ENCODE measurements around the gene ANKRD53.

The ANKRD53 gene

DNA sequence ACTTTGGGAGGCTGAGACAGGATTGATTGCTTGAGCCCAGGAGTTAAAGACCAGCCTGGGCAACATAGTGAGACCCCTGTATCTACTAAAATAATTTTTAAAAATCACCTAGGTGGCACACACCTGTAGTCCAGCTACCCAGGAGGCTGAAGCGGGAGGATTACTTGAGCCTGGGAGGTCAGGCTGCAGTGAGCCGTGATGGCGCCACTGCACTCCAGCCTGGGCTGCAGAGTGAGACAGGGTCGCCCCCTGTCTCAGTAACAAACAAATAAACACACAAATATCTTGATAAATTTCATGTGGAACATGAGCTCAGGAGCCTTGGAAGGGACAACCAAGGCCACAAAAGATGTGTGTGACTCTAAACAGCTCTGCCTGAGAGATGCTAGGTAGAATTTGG, 11.7 kb upstream of the ANKRD53 start:
- DNase-seq (ENCODE audit: low read depth): no peak

DNA sequence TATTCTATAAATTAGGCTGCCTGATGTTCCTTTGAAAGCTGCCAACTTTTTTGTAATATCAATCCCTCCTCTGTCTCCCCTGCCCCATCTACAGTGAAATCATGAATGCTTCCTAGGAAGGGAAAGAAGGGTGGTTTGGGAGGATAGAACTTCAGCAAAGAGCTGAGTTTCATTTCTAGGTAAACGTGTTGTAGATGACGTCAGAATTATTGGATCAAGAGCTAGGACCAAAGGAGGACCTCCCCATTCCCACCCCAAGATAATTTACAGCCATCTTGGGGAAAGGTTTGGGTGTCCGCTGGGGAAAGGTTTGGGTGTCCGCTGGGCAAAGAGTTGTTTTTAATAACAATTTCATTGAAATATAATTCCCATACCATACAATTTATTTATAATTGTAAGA, 11.2 kb upstream of the ANKRD53 start:
- DNase-seq (ENCODE audit: low read depth): no peak

DNA sequence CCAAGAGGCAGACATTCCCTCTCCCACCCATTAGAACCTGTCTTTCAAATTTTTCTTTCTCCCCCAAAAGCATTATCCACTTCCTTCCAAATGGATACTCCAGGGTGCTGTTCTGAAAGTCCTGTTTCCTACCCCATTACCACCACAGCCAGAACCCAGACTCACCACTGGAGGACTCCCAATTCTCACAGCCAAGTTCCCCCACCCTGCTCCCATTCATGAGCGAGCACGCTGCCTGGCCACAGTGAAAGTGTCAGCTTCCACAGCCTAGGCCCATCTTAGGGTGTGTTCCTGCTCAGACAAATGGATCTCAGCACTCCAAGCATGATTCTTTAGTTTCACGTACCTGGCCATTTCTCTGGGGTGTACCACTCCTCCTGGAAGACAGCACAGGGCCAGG, 3.8 kb upstream of the ANKRD53 start:
- DNase-seq (ENCODE audit: low read depth): no peak

DNA sequence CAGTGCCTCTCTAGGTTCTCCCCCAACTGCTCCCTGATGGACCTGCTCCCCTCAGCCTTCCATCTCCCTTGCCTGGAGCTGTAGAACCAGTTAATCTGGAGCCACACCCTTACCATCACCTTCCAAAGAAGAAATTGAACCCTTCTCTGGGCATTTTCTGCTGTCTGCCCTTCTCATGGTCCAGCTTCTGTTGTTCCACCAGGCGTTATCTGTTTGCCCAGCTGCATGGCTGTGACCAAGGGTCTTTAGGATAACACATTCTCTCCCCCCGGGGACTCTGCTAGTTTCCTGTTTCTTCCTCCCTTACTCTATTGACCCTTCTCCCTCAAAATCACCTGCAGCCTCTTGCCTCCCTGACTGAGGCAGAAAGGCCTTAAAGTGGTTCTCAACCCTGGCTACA, 3.2 kb upstream of the ANKRD53 start:
- DNase-seq (ENCODE audit: low read depth): no peak

DNA sequence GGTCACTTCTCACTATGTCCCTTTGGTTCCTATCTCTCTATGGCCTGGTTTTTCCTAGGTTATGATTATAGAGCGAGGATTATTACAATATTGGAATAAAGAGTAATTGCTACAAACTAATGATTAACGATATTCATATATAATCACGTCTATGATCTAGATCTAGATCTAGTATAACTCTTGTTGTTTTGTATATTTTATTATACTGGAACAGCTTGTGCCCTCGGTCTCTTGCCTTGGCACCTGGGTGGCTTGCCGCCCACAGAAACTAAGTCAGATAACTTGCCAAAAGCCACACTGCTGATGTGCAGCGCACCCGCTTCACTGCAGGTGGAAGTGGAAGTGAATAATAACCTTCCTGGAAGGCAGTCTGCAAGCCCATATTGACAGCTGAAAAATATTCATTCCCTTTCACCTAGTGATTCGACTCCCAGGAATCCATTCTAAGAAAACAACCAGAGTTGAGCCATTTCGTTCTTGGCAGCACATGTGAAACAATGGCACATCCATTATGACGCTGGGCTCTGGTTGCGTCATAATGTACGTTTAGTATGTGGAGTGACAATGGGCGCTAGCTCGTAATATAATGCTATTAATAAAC, 725 bp upstream of the ANKRD53 start:
- no peak for DNase-seq (ENCODE audit: low read depth)

DNA sequence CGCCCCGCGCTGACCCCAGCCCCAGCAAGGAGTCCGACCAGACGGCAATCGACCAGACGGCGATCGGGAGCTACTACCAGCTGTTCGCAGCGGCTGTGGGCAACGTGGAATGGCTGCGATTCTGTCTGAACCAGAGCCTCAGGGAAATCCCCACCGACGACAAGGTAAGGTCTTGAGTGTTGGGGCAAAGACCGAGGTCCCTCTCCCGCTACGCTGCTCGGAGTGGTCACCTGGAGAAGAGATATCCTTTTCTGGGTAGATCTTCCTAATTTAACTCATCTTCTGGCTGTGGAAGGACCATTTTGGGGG, 704 bp downstream of the ANKRD53 start:
- no peak for DNase-seq (ENCODE audit: low read depth)

DNA sequence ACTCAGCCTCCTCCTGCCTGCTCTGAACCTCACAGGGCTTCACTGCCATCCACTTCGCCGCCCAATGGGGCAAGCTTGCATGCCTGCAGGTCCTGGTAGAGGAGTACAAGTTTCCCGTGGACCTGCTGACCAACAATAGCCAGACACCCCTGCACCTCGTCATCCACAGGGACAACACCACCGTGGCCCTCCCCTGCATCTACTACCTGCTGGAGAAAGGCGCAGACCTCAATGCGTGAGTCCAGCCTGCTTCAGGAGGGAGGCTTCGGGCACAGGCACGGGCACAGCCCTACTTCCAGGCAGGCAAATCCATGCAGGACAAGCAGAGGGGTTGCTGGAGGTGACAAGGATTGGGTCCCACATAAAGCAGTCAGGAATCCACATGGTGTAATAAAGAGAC, 1.2 kb downstream of the ANKRD53 start:
- no peak for DNase-seq (ENCODE audit: low read depth)

DNA sequence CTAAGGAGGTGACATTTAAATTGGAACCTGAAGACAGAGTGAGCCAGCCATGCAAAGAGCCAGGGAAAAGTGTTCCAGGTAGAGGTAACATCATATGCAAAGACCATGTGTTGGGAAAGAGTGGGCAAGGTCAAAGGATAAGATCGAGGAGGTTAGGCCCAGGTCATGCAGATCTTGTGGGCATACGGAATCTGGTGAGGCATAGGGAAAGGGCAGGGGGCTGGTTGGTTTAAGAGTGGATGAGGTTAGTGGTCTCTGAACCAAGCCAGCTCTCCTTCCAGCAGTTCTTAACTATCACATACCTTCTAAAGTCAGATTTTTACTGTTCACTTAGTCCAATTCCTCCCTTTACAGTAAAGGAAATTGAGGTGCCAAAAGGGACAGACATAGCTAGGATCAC, 3.0 kb downstream of the ANKRD53 start:
- no peak for DNase-seq (ENCODE audit: low read depth)

DNA sequence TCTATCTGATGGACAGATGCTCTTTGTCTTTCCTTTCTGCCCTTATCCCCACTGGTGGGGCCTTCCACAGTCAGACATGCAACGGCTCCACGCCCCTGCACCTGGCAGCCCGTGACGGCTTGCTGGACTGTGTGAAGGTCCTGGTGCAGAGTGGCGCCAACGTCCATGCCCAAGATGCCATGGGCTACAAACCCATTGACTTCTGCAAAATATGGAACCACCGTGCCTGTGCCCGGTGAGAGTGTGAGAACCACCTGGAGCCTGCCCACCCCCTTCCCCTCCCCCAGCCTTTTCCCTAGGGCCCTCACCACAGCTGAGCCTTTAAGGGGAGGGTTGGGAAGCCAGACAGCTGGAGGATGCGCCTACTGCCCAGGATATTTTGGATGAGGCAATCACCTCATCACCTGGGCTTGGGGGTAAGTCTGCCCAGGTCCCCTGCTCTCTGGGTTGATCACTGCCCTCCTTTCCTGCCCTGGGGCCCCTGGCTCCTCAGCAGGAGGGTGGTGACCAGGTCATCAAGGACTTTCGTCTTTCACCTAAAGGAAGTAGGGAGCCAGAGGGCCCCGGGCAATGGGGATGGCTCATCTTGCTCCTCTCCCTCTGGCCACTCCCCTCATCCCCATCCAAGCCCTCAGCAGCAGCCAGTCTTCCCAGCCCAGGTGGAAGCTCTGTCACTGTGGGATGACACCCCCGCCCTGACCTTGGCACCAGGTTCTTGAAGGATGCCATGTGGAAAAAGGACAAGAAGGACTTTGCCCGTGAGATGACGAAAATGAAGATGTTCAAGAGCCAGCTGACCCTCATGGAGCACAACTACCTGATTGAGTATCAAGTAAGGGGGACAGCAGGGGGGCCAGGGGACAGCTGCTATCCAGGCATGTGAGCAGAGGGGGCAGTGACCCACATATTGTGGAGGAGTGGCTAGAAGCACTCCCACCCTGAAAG, 3.7 kb downstream of the ANKRD53 start:
- no peak for DNase-seq (ENCODE audit: low read depth)

DNA sequence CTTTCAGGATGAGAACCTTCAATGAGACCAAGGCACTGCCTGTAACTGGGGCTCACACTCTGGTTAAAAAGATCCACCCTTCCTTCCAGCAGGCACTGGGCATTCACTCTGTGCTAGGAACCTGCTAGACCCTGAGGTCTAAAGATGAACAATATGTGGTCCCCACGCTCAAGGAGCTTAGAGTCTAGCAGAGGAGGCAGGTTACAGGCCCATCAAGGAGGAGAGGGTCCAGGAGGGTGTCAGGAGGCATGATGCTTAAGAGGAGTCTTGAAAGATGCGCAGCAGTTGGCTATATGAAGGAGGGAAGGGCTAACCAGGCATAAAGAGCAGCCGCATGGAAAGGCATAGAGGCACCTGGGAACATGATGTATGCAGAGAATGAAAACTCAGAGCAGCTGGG, 4.5 kb downstream of the ANKRD53 start:
- no peak for DNase-seq (ENCODE audit: low read depth)

DNA sequence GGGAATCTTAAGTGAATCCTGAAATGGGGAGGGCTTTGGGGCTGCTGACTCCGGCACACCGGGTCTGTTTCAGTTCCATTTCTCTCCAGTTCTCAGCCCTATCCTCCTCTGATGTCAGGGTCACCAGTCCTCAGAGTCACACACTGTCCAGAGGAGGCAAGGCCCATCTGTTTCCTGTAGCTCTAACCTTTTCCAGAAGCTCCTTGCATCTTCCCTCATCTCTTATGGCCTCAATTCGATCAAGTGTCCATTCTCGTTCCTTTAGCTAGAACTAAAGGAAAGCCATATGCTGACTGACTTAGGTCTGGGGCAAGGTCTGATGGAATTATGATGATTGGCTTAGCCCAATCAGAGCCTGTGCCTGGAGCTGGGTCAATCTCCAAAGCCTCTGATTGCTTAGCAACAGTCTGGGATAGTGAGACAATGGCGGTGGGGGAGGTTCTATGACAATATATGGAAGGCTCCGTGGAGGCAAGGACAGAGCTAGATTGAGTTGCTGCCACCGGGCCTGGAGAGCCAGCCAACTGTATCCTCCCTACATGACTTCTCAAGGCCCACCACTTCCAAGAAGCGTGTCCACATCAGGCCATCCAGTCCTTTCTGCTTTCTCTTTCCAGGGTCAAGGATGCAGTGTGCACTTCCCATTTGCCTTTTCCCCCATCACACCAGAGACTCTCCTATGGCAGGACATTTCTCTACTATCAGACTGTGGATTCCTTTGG, 5.2 kb downstream of the ANKRD53 start:
- DNase-seq (ENCODE audit: low read depth): no peak

DNA sequence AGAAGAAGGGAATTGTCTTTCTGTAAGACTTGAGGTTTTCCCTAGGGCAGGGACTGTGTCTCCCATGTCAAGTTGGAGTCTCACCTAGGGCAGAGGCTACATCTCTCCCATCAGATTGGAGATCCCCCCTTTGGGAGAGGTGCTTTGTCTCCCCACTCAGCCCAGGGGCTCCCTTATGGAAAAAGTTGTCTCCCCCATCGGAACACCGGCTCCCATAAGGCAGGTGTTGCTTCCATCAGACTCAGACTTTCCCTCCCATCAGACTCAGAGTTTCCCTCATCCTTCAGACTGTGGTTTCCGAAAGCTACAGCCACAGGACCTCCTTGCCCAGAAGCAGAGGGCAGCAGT, 5.8 kb downstream of the ANKRD53 start:
- no peak for DNase-seq (ENCODE audit: low read depth)

DNA sequence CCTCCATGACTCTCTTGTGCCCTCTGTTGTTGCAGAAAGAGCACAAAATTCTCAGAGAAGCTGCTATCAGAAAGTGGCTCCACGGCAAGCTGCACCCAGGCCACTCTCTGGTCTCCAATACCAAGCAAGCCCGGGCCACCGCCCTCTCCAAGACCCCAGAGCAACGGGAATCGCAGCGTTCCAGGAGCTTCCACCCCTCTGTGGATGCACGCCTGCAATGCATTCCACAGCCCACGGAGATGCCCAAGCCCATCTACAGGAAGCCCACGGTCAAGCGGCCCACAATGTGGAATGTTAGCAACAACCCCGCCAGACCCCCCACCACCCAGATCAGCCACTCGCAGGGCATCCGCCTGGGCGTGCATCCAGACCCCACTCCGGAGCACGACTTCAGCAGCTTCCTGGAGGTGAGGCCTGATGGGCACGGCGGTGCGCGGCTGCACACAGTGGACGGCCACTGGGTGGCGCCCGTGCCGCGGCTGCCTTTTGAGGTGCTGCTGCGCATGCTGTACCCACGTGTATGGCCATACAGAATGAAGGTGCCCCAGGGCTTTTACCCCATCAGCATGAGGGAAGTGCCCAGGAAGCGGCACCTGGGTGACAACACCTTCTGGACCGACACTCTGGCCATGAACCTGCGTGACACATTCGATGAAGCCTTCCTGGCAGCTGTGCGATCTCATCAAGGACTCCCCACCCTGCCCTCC, 6.3 kb downstream of the ANKRD53 start:
- DNase-seq (ENCODE audit: low read depth): no peak

DNA sequence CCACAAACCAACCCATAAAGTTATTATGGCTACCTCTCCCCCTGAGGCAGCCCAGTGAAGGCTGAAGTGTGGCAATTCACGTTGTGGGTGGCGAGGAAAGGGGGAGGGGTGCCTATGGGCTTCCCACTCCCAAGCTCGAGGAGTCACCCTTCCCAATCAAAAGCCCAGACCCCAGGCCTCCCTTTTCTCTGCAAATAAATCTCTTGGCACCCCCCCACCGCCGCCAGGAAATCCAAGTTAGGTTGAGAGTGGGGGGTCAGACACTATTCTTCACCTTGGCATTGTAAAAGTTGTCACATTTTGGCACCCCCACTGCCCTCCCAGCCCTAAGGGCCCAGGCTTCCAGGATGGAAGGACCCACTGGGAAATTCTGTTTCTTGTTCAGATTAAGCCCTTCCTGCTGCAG, 6.9 kb downstream of the ANKRD53 start:
- DNase-seq (ENCODE audit: low read depth): no peak

DNA sequence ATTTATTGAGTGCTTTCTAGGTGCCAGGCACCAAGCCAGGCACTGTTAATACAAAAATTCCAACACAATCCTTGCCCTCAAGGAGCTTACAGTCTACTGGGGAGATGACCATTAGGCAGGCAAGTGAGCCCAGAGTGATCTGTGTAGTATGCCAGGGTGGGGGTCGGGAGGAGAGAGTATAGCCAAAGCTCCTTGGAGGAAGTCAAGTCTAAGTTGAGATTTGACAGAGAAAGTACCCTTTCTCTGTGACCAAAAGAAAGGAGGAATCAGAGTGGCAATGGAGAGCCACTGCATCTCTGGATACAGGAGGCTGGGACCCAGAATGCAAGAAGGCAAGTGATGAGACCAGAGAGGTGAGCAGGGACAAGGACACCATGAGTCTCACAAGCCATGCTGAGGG, 7.5 kb downstream of the ANKRD53 start:
- no peak for DNase-seq (ENCODE audit: low read depth)

DNA sequence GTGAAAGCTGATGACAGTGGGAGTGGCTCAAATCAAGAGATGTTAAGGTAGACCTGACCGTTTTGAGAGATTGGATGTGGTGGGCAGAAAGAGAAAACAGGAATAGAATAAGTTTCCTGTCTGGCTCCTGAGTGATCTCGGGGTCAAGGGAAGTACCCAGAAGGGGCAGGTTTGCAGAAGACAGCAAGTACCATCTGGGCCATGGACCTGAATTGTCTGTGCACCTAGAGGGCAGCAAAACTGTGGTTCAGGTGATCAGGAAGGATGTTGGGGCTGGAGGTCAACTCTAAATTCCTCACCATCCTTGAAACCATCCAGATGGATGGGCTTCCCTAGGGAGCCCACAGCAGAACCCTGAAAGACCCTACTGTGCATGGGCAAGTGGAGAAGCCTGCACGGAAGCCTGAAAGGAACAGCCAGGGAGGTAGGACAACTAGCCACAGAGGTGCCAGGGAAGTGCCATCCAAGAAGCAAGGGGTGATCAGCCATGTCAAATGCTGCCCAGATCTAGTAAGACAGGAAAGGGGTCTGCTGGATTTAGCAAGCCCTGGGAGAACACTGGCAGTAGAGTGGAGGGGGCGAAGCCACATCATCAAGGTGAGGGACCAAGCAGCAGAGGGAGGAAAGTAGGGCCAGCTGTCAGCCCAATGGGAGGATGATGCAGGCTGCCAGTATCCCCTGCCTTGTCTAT, 8.2 kb downstream of the ANKRD53 start:
- DNase-seq (ENCODE audit: low read depth): no peak

DNA sequence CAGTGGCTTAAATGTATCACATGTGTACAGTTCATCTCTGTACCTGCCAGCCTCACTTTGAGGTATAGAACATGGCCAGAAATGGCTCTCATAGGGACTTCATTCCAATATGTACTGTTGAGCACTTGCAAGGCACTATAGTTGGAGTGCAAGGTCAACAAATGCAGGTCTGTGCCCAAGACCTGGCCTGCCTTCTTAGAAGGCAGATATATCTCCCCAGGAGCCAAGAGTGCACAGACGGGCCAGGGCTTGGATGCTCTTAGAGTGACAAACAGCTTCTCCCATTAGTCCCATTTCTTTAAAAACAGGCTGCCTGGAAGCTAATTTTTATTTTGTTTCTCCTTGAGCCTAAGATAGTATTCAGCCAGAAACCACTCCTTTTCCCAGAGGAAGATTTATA, 9.0 kb downstream of the ANKRD53 start:
- no peak for DNase-seq (ENCODE audit: low read depth)

DNA sequence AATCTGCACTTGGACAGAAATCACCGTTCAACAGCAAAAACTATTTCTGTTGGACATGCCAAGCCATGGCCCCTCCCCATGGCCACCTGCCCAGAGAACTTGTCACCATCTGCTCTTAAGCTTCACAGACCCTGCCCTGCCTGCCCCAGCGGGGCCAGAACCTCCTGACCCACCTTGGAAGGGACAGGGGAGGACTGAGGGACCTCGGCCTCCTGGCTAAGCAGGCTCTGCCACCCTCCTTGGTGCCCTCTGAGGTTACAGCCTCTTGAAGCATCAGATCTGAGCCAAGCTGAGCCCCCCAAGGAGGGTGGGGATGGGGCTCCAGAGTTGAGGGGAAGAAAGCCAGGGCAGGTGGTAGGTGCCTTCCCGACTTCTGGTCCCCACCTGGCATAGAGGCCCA, 9.7 kb downstream of the ANKRD53 start:
- DNase-seq (ENCODE audit: low read depth): no peak

DNA sequence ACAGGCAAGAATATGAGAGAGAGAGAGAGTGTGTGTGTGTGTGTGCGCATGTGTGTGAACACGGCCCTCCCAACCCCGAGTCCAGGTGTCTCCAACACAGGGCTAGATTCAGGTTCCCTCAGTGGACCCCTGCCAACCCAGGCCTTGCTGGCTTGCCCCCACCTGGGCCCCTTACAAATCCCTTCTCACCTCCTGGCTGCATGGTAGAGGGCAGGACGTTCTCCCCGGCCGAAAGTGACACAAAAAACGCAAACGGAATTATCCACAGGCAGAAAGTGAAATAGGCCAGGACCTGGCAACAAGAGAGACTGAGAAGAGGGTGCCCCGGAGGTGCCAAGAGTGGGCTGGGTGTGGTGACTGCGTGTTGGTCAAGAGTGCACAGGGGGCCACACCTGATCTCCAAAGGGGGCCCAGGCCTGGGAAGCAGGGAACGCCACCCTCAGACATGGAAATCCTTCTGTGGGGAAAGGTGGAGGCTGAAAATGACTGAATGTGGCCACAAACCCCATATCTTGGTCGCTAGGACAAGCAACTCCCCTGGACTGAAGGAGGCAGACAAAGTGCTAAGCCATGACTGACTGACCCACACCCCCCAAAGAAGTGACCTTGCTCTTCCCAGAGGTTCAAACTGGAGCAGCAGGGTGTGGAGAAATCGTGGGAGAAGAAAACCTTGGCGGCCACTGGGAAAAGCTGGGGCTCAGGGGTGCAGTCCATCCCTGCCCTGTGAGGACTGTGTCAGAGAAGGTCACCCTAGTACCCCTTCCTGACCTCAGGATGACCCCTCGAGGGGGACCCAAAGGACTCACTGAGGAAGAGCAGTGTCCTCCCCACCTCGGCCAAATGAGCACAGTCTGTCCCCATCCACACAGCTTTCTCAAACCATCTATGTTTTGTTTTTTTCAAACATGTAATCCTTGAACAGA, 10.6 kb downstream of the ANKRD53 start:
- no peak for DNase-seq (ENCODE audit: low read depth)

DNA sequence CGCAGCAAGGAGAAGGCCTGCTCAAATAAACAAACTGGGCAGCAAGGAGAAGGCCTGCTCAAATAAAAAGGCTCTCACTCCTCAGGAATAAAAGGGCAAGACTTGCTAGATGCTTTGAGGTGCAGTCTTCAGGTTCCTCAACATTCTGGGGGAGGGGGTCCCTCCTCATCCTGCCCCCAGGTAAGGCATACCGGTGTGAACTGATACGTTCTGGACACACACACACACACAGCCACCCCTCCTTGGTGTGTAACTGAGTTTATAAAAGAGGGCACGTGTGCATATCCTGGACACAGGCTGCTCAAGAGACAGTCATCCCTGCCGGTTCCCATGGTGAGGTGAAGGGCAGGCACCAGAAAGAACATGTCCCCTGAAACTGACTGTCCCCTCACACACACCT, 11.8 kb downstream of the ANKRD53 start:
- DNase-seq (ENCODE audit: low read depth): no peak

DNA sequence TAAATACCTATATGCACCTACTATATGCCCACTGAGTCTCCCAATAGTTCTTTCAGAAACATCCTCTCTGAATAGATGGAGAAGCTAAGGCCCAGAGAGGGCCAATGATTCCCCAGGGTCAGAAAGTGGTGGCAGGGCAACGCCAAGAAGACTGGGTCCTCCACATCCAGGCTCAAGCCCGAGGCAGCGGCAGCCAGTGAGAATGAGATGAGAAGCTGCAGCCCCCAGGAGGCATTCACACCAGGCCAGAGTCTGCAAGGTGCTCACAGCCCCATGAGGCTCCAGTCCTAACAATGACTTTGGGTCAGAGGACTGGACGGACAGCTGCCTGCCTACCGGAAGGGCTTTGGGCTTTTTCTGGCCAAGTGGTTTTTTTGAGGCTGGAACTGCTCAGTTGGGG, 12.7 kb downstream of the ANKRD53 start:
- DNase-seq (ENCODE audit: low read depth): no peak

Data from HS-27A (cell line).